H54 (cell line): Measurements from ENCODE around the gene CYP2C18.
"Not testable (repeated sequence)": the region's sequence is repeated elsewhere in the genome, so short reads cannot be mapped to it uniquely, and the experiment has no call there.

Experiments used
- DNase-seq: peaks from one replicate; pipeline ENCODE4 v3.0.0; 2011; ENCODE audit warnings: low spot score, mixed read lengths; ENCODE audit not compliant: insufficient read length
- FAIRE-seq: peaks from 3 replicates; lab custom pipeline; 2011; peaks lifted over from hg19 to GRCh38; lab: Jason Lieb, UNC
- POLR2A ChIP-seq: IDR thresholded peaks from 2 replicates; pipeline ENCODE4 v1.6.1; 2011; ENCODE audit warnings: low read depth, mild to moderate bottlenecking, low read length

Gene CYP2C18

DNA sequence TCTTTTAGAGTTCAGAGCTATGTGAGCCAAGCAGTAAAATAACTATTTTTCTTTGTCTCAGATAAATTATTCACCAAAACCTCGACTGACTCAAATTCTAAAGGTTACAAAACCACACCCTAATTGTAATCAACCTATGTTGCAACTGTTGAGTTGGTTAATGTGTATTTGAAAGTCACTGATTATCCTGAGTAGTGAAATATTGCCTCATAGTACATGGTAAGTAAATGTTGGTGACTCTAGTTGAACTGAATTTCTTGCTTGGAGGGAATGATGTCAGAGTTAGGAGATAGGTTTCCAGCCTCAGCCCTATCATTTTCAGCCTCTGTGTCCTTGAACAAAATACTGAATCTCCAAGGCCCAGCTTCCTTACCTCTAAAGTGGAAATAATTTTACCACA lies 3.0 kb upstream of the CYP2C18 start:
- no peak for FAIRE-seq
- DNase-seq: no peak

DNA sequence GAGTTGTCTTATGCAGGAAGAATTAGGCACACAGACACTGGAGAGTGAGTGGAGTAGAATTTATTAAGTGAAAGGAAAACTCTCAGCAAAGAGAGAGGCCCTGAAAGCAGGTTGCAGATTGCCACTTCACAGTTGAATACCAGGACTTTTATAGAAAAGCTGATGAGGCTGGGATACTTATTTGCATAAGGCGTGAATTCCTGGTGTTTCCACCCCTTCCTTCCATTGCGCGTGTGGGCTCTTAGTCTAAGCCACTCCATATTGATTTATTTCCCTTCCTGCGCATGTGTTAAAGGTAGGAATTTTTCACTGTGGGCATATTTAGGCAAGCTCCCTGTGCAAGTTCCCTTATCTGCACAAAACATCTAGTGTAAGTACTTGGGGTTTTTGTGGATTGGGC lies 893 bp upstream of the CYP2C18 start:
- not testable (repeated sequence) for FAIRE-seq, DNase-seq

More for the DNA sequence above, 3.0 kb upstream of the CYP2C18 start:
- TF ChIP-seq POLR2A: no peak

DNA sequence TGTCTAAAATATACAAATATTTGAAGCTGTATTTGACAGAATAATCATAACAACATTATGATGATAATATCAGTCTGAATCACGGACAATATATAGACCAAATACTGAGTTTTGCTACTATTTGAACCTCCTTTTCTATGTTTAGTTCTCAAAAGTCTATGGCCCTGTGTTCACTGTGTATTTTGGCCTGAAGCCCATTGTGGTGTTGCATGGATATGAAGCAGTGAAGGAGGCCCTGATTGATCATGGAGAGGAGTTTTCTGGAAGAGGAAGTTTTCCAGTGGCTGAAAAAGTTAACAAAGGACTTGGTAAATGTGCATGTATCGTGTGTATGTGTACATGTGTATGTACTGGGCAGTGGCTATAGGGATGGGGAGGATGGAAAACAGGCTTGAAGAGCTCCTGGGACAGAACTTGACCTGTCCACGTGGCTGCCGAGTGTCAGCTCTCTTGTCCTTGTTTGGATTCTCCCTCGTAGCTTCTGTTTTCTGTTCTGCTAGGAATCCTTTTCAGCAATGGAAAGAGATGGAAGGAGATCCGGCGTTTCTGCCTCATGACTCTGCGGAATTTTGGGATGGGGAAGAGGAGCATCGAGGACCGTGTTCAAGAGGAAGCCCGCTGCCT lies 4.2 kb downstream of the CYP2C18 start:
- DNase-seq (no peak), FAIRE-seq (no peak)
- no peak for TF ChIP-seq POLR2A

- no peak for TF ChIP-seq POLR2A
- FAIRE-seq (no peak), DNase-seq (no peak)
These were observed 22.6 kb downstream of the CYP2C18 start for GRCh38 chr10:94706089-94706488.

GRCh38 chr10:94710578-94710977 lies 27.0 kb downstream of the CYP2C18 start:
- TF ChIP-seq POLR2A: no peak
- no peak for FAIRE-seq
- DNase-seq: no peak

GRCh38 chr10:94725871-94726270 lies 42.3 kb downstream of the CYP2C18 start:
- DNase-seq: no peak

GRCh38 chr10:94735197-94735596 lies 51.7 kb downstream of the CYP2C18 start:
- FAIRE-seq: no peak
- no peak for TF ChIP-seq POLR2A
- DNase-seq: no peak

More at GRCh38 chr10:94725871-94726270, 42.3 kb downstream of the CYP2C18 start:
- no peak for FAIRE-seq
- TF ChIP-seq POLR2A: no peak

DNA sequence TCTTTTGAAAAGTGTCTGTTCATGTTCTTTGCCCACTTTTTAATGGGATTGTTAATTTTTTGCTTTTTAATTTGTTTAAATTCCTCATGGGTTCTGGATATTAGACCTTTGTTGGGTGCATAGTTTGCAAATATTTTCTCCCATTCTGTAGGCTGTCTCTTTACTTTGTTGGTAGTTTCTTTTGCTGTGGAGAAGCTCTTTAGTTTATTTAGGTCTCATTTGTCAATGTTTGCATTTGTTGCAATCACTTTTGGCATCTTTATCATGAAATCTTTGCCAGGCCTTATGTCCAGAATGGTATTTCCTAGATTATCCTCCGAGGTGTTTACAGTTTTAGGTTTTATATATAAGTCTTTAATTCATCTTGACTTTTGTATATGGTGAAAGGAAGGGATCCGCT lies 55.1 kb downstream of the CYP2C18 start:
- TF ChIP-seq POLR2A: no peak
- no peak for FAIRE-seq

GRCh38 chr10:94747137-94747536 lies 63.6 kb downstream of the CYP2C18 start:
- no peak for TF ChIP-seq POLR2A
- FAIRE-seq (no peak), DNase-seq (no peak)

More for the DNA sequence above, 55.1 kb downstream of the CYP2C18 start:
- DNase-seq: no peak

GRCh38 chr10:94747838-94748237 lies 64.3 kb downstream of the CYP2C18 start:
- no peak for TF ChIP-seq POLR2A
- no peak for DNase-seq
- FAIRE-seq: no peak

DNA sequence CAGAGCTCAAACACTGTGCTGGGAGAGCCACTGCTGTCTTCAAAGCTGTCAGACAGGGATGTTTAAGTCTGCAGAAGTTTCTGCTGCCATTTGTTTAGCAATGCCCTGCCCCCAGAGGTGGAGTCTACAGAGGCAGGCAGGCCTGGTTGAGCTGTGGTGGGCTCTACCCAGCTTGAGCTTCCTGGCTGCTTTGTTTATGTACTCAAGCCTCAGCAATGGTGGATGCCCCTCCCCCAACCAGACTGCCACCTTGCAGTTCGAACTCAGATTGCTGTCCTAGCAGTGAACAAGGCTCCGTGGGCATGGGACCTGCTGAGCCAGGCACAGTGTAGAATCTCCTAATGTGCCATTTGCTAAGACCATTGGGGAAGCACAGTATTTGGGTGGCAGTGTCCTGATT lies 74.4 kb downstream of the CYP2C18 start:
- FAIRE-seq (no peak), DNase-seq (no peak)
- no peak for TF ChIP-seq POLR2A

DNA sequence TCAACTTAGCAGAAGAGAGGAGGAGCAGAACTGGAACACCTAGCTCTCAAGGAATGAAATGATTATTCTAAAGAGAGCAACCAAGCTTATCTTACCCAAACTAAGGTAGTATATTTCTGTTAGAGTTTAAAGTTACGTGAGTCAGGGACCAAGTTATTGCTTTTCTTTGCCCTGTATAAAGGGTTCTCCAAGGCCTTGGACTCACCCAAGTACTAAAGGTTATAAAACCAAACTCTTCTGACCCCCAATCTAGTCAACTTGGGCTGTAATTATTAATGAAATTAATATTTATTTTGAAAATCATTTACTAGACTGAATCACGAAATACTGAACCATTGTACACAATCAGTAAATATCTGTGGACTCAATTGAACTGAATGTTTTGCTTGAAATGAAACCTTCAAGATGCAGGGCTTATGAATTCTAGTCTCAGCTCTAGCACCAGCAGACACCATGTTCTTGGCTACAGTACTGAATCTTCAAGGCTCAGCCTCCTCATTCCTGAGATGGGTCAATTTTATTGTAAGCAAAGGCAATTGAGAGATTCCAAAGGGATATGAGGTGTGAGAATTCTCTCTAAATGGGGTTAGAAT lies 77.2 kb downstream of the CYP2C18 start:
- no peak for FAIRE-seq
- no peak for DNase-seq
- TF ChIP-seq POLR2A: no peak

DNA sequence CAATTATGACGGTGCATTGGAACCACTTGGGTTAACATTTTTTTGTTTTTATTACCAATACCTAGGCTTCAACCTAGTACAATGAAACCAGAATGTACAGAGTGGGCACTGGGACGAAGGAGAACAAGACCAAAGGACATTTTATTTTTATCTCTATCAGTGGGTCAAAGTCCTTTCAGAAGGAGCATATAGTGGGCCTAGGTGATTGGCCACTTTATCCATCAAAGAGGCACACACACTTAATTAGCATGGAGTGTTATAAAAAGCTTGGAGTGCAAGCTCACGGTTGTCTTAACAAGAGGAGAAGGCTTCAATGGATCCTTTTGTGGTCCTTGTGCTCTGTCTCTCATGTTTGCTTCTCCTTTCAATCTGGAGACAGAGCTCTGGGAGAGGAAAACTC lies 78.9 kb downstream of the CYP2C18 start, which contains the start of gene CYP2C19:
Gene CYP2C19, plus strand, starts transcription at position 289 of the 400 bp plus-strand sequence. Its CDS starts 25 bp downstream, at position 314.
- no peak for TF ChIP-seq POLR2A
- DNase-seq (no peak), FAIRE-seq (no peak)

DNA sequence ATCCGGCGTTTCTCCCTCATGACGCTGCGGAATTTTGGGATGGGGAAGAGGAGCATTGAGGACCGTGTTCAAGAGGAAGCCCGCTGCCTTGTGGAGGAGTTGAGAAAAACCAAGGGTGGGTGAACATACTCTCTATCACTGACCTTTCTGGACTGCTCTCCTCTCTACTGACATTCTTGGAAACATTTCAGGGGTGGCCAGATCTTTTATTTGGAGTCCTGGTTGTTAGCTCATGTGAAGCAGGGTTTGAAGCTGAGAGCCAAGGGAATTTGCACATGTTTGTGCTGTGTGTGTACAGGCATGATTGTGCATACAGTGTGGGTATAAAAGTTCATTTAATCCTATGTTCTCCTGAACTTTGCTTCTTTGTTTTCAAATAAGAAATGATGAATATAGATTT lies 91.9 kb downstream of the CYP2C18 start:
- not testable (repeated sequence) for FAIRE-seq, DNase-seq

- DNase-seq: no peak
- TF ChIP-seq POLR2A: no peak
- no peak for FAIRE-seq
These were observed 94.4 kb downstream of the CYP2C18 start for GRCh38 chr10:94777886-94778458.
